SU-DHL-6 (cell line): ENCODE results near the gene AP2S1.

Source experiments
- CTCF ChIP-seq: fragments of 200-600 bp; sonication (generic); IDR thresholded peaks from one replicate; pipeline ENCODE4 v1.5.1; 2017; ENCODE audit warnings: antibody characterized with exemption, mild to moderate bottlenecking, low read length, moderate library complexity; ENCODE audit not compliant: insufficient read depth, poor library complexity, severe bottlenecking
- EZH2phosphoT487 ChIP-seq: fragments of 200-600 bp; sonication (generic), shearing (Covaris generic); conservative IDR thresholded peaks from 2 replicates; pipeline ENCODE4 v1.6.1; 2018; ENCODE audit warnings: mild to moderate bottlenecking, antibody characterized with exemption, low read length, moderate library complexity, mixed read lengths

DNA sequence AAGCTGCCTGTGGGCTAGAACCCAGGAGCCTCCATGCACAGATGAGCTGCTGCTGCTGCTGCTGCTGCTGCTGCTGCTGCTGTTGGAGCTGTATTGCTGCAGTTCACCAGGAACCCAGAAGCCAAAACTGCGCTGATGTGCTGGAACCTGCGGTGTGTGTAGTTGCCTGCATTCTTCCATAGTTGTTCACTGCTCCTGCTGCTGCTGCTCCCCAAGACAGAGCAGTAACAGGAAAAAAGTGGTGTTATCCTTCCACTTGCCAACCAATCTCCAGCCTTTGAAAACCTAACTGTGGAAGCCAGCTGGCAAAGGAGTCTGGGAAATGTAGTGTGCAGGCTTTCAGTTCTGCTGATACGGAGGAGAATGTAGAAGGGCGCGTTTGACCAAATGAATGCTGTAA lies 48.1 kb upstream of the AP2S1 start:
- TF ChIP-seq CTCF (no peak), EZH2phosphoT487 (no peak)
